Brain microvascular endothelial cell (primary cell): Measurements from ENCODE around the gene CCL20.
"Not testable (repeated sequence)": the region's sequence is repeated elsewhere in the genome, so short reads cannot be mapped to it uniquely, and the experiment has no call there.

Experiments used
- DNase-seq: peaks from one replicate; pipeline ENCODE4 v3.0.0-alpha.2; 2020
- H3K27ac ChIP-seq: fragments of 250-450 bp; sonication (Bioruptor Pico); 2 replicates; pipeline ENCODE4 v1.5.1; 2020; ENCODE audit warnings: mild to moderate bottlenecking, moderate library complexity
- H3K27me3 ChIP-seq: fragments of 250-450 bp; sonication (Bioruptor Pico); replicated peaks from 2 replicates; pipeline ENCODE4 v1.5.1; 2020; ENCODE audit warnings: mild to moderate bottlenecking
- H3K36me3 ChIP-seq: fragments of 250-450 bp; sonication (Bioruptor Pico); replicated peaks from 2 replicates; pipeline ENCODE4 v1.5.1; 2020; ENCODE audit warnings: mild to moderate bottlenecking
- H3K4me3 ChIP-seq: 2 replicates; pipeline ENCODE4 v1.5.1; 2011; ENCODE audit warnings: low read depth, mild to moderate bottlenecking, control low read depth, low read length, moderate library complexity
- in situ Hi-C: cut with HindIII; loops from 2 replicates; pipeline ENCODE4 v1.10.0; 2017; ENCODE audit warnings: low sequenced_read_pairs, low pct_ligation_motif_present
- TF ChIP-seq, protein P1 (sequence below): IDR thresholded peaks from 2 replicates; pipeline ENCODE4 v1.5.1; 2011; ENCODE audit warnings: low read depth, mild to moderate bottlenecking, moderate library complexity, low read length, control low read depth, inconsistent platforms; ENCODE audit errors: missing control alignments

CCL20 gene

DNA sequence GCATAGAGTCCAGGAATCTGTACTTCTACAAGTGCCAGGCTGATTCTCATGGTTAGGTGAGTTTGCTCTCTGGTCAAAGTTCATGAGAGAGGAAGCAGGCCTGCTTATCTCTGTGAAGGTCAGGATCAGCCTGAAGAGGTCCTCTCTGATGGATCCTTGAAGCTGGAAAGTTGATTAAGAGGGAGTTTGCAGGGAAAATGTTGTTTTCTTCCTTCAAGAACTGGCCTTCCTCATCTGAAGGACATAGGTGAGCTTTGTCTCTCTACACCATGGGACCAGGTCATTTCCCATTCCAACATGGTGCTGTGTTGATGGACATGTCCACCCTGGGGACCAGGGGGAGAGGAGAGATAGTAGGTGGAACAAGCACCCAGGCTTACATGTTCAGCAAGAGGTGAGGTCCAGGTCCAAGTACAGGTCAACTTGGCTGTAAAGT is 14.9 kb downstream of the CCL20 start:
- DNase-seq: no peak

DNA sequence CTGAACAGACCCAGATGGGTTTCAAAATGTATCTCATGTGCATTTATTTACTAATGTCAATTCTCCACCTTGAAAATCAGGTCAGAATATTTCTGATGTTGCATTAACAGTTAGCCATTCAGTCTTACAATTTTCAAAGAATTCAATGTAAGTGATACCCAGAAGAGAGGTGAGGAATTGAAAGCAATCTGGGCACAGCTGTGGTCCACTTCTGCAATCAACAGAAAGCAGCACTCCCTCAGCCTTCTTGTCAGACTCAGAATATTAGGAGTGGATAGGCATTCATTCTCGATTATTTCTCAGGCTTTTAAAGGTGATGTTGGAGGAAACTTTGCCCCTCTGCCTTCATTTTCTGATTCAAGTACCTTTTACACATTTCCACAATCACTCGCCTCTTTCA is 15.7 kb downstream of the CCL20 start:
- no peak overlapping the region for H3K4me3 ChIP-seq
- no peak overlapping the region for H3K27ac ChIP-seq
- TF ChIP-seq, protein P1, sequence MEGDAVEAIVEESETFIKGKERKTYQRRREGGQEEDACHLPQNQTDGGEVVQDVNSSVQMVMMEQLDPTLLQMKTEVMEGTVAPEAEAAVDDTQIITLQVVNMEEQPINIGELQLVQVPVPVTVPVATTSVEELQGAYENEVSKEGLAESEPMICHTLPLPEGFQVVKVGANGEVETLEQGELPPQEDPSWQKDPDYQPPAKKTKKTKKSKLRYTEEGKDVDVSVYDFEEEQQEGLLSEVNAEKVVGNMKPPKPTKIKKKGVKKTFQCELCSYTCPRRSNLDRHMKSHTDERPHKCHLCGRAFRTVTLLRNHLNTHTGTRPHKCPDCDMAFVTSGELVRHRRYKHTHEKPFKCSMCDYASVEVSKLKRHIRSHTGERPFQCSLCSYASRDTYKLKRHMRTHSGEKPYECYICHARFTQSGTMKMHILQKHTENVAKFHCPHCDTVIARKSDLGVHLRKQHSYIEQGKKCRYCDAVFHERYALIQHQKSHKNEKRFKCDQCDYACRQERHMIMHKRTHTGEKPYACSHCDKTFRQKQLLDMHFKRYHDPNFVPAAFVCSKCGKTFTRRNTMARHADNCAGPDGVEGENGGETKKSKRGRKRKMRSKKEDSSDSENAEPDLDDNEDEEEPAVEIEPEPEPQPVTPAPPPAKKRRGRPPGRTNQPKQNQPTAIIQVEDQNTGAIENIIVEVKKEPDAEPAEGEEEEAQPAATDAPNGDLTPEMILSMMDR: no peak
- H3K36me3 ChIP-seq: no peaks in the 10 kb centered on the region
- no peaks in the 10 kb centered on the region for H3K27me3 ChIP-seq
- no peak for DNase-seq
- in situ Hi-C loops: no loop called here

More for the DNA sequence above, 14.9 kb downstream of the CCL20 start:
- Histone ChIP-seq H3K27ac (no peak overlapping the region), H3K36me3 (no peaks in the 10 kb centered on the region), H3K27me3 (no peaks in the 10 kb centered on the region), H3K4me3 (no peak overlapping the region)
- in situ Hi-C loops: no loop called here
- TF ChIP-seq, protein P1: no peak

DNA sequence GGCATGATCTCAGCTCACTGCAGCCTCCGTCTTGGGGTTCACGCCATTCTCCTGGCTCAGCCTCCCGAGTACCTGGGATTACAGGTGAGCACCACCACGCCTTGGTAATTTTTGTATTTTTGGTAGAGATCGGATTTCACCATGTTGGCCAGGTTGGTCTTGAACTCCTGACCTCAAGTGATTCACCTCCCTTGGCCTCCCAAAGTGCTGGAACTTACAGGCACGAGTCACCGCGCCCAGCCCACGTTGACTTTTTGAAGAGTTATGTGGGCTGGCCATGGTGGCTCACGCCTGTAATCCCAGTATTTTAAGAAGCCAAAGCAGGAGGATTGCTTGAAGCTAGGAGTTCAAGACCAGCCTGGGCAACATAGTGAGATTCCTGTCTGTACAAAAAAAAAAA is 20.8 kb downstream of the CCL20 start:
- H3K36me3 ChIP-seq: no peaks in the 10 kb centered on the region
- no peak for DNase-seq
- no peak overlapping the region for H3K4me3 ChIP-seq
- no peak overlapping the region for H3K27ac ChIP-seq
- TF ChIP-seq, protein P1: no peak
- no peaks in the 10 kb centered on the region for H3K27me3 ChIP-seq
- in situ Hi-C loops: no loop called here

DNA sequence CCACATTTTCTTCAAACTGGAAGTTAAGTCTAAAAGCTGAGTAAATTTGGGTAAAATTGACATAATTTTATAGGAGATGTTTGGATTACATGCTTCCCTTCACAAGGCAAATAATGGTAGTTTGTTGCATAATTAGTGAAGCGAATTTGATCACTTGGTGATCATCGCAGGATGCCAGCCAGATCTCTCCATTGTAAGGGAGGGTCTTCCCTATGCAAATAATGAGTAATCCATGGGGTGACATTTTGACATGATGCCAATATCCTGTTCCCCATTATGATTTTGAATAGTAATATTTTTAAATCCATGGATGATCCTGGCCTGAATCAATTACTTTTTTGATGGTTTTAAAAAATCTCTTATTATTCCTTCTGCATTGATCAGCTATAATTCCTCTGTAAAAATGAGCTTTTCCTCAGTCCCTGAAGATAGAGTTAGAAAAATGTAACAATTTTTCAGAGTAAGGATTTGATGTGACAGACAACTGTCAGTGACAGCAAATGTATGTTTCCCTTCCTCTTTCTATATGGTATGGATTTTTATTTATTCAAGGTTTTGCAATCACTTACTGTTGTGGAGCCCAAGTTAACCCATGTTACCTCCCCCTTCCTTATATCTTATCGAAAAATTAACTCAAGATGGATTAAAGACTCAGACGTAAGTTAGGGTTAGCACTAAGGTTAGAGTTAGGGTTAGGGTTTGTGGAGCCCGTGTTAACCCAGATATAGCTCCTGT is 21.4 kb downstream of the CCL20 start:
- TF ChIP-seq, protein P1: no peak
- DNase-seq: no peak
- no peaks in the 10 kb centered on the region for H3K27me3 ChIP-seq

DNA sequence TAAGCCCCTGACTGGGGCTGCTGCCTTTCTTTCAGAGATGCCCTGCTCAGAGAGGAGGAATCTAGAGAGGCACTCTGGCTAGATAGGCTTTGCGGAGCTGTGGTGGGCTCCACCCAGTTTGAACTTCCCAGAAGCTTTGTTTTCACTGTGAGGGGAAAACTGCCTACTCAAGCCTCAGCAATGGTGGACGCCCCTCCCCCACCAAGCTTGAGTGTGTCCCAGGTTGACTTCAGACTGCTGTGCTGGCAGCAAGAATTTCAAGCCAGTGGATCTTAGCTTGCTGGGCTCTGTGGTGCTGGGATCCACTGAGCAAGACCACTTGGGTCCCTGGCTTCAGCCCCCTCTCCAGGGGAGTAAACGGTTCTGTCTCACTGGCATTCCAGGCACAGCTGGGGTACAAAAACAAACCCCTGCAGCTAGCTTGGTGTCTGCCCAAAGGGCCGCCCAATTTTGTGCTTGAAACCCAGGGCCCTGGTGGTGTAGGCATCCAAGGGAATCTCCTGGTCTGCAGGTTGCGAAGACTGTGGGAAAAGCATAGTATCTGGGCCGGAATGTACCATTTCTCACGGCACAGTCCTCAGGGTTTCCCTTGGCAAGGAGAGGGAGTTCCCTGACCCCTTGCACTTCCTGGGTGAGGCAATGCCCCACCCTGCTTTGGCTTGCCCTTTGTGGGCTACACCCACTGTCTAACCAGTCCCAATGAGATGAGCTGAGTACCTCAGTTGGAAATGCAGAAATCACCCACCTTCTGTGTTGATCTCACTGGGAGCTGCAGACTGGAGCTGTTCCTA is 25.9 kb downstream of the CCL20 start:
- H3K27ac ChIP-seq, DNase-seq, in situ Hi-C loops, H3K27me3 ChIP-seq, H3K36me3 ChIP-seq, H3K4me3 ChIP-seq: not testable (repeated sequence)

More for the DNA sequence above, 21.4 kb downstream of the CCL20 start:
- H3K36me3 ChIP-seq: no peaks in the 10 kb centered on the region
- in situ Hi-C loops: no loop called here
- no peak overlapping the region for H3K4me3 ChIP-seq
- H3K27ac ChIP-seq: no peak overlapping the region

DNA sequence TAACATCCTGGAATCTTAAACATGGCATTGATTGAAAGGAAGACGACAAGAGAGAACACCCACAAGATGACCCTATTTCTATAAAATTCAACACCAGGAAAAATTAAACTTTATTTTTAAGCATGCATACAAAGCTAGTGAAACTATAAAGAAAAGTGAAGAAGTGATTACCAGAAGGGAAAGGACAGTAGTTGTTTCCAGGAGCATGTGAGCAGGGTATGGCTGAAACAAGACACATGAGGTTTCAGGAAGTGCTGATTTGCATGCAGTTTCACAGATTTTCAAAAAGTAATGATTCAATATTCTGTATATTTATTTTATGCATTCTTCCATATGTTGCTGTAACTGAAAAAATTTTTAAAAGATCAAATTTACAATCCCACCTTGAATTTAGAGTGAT is 33.2 kb downstream of the CCL20 start:
- in situ Hi-C loops: no loop called here
- no peaks in the 10 kb centered on the region for H3K27me3 ChIP-seq
- no peak for DNase-seq
- H3K36me3 ChIP-seq: no peaks in the 10 kb centered on the region
- no peak overlapping the region for H3K27ac ChIP-seq
- TF ChIP-seq, protein P1: no peak
- no peak overlapping the region for H3K4me3 ChIP-seq
